Activated CD4-positive, alpha-beta T cell treated with anti-CD3 and anti-CD28 coated beads, Interleukin-10, Interleukin-2, amounts not matched to agents 100 ng/mL and 50 ng/mL, durations not matched to agents 16 hours and 8 hours (primary cell): Measurements from ENCODE around the gene XDH.

Experiments used
- DNase-seq: peaks from one replicate; pipeline ENCODE4 v3.0.0-alpha.2; 2020

Gene XDH

DNA sequence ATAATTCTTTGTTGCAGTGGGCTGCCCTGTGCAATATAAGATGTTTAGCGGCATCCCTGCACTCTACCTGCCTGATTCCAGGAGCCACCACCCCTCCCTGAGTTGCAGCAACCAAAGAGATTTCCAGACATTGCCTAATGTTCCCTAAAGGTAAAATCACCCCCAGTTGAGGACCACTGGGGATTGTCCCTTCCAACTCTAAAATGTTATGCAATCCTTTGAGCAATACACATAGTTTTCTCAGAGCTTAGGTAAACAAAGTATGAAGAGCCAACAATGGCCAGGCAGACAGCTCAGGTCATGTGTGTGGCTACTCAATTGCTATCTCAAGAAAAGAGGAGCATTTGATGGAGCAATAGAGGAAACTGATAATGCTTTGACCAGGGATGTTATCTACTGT, 87.0 kb downstream of the XDH start:
- DNase-seq: no peak

DNA sequence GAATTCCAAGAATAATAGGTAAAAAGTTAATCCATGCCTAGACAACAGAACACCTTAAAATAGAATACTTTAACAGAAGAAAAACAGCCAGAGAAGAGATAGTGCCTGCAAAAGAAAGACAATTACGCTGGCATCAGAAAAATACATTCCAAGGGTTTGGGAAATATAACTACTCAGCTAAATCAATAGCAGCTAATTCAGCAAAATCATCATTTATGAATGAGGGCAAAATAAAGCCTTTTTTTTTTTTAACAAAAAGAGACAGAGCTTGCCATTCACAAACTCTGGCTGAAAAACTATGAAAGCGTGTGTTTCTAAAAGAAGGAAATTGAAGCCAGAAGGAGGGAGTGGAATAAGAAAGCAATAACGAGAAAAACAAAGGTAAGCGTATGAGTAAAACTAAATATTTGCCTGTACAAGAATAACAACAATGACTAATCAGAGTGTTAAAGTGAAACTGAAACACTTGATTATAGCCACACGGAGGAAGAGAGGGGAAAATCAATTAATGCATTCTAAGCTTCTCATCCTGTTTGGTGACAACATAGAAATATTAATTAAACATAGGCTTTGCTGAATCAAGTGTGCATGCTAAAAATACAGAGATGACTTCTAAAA, 90.4 kb downstream of the XDH start:
- DNase-seq: peak; percentile 80

DNA sequence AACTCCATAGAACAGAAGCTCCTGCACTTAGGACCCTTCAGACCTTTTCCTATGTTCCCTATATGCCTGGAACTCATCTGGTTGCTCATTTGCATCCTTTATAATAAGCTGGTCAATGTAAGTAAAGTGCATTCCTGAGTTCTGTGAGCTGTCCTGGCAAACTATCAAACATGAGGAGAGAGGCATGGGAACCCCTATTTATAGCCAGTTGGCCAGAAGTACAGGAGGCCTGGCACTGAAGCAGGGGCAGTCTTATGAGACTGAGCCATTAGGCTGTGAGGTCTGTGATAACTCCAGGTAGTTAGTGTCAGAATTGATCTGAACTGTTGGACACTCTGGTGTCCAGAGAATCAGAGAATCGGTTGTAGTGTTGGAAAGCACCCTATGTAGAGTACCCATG, 92.2 kb downstream of the XDH start:
- no peak for DNase-seq

DNA sequence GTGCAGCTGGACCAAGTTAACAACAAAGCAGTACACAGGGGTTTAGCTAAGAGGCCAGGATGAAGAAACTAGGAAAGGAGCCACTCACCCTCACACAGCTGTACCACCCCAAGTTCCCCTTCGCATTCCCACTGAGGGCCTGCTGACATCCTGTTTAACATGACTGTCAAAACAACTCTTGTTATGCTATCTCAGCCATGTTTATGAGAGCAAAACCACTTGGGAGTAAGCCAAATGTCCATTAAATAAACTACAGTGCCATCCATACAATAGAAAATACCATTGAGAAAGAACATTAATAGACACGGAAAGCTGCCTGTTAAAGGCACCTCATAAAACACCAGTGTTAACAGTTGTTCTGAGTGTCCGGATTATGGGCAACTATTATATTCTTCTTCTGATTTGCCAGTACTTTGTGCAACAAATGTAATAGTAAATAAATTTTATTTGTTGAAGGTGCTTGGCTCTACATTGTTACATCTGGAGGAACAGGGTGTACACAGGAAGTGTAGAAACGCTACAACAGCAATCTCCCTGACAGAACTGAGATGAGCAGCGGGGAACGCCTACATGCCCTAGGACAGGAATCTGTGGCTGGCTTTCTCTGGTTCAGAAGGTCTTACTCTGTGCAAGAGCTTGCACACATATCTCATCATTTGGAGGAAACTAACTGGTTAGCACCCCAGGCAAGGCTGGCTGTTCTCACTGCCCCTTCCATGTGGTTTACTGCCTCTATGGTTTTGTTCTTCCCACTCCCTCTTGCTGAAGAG, 95.0 kb downstream of the XDH start:
- DNase-seq: peak; percentile 73

DNA sequence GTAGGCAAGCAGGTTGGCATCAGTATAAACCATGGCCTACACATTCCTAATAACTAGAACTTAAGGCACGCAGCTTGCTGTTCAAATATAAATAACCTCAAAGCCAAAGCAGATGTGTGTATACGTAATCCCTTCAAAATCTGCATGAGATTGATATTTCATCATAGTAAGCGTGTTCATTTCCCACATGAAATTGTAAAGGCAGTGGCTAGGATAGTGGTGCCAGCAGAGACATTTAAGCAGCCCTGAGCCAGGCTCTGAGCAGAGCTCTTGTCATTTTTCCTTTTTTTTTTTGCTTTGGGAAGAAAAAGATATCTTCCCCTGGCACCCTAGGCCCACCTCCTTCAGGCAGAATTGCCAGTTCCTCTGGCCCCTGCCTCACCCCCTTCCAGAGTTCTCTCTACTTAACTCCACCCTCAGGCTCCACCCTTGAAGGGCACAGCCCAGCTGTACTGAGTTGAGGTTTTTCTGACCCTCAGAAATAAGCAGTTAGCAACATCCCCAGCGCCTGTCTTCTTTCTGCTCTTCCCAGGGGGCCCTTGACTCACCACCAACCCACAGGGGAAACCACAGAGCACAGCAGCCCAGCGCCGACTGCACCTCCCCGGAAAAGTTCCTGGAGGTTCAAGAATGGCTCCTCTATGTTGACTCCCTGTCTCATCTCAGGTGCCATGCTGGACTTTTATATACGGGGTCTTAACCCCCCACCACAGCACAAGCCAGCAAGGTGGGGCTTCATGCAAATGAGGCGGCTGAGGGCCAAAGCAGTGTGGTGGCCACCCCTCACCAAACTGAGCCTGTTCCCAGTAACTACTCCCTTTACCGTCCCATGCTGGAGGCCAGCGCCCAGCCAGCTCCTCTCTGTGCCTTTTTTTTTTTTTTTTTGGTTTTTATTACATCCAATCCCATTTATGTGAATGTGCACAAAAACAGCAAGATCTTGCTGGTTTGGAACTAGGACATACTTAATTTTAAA, 95.9 kb downstream of the XDH start:
- peak; percentile 75 for DNase-seq

DNA sequence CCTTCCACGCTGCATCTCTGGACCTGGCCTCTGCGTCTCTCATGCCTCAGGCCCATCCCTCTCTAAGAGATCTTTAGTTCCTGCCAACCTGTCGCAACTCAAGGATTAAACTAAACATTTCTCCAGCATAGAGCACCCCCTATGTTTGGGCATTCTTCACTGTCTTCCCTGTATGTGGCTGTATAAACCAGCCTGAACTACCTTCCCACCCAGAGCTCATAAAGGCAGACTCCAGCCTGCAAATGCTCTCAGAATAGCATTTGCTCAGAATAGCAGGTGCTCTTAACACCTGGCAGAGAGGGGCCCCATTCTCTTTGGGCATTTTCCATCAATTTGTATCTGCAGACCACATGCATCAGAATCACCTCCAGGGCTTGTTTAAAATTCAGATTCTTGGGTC, 97.1 kb downstream of the XDH start:
- DNase-seq: no peak

DNA sequence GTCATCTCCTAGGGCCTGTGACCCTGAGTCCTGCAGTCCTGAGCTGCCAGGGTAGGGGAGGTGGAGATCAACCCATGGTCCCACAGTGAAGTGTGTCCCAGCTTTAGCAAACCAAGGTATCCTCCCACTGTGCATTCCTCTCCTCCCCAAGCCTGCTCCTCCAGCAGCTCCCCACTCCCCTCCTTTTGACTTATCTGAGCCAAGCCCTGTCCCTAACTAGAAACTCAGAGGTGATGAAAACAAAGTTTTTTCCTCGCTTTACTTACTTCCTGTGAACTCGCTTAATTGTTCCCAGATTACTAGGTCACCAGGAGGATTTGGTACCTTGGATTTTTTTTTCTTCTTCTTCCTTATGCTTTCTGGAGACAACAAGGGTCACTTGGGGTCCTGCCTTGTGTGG, 99.8 kb downstream of the XDH start:
- DNase-seq: no peak

DNA sequence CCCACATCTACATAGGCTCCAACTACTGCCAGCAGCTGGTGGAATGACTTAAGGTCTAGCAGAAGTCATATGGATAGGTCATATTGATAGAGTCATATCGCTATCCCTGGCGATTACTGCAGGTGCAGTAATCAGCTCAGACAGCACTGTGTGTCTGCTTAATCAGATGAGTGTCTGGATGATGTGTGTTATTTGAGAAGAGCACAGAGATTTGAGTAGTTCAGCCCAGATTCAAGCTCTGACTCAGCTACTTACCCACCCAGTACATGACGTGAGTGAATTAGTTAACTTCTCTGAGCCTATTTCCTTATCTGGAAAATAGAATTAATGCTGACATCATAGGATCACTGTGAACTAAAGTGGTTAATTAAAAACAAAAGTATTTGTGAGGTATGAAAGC, 101.6 kb downstream of the XDH start:
- peak; percentile 19 for DNase-seq

DNA sequence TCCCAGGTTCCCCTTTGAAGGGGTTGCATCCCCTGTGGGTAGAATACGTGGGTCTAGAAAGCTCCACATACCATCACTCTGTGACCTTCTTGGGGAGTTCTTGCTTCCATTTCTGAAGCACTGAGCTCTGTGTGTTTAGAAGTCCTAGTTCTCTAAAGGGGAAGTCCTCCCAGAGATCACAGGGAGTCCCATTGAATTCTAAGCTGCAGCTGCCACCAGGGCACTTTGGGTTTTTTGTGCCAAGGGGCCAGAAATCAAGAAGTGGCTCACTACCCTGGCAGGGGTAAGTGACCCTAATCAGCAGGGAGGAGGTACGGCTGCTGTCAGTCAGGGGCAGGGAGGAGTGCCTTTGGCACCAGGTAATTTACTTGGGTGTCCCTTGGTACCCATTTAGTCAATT, 109.7 kb downstream of the XDH start:
- no peak for DNase-seq

DNA sequence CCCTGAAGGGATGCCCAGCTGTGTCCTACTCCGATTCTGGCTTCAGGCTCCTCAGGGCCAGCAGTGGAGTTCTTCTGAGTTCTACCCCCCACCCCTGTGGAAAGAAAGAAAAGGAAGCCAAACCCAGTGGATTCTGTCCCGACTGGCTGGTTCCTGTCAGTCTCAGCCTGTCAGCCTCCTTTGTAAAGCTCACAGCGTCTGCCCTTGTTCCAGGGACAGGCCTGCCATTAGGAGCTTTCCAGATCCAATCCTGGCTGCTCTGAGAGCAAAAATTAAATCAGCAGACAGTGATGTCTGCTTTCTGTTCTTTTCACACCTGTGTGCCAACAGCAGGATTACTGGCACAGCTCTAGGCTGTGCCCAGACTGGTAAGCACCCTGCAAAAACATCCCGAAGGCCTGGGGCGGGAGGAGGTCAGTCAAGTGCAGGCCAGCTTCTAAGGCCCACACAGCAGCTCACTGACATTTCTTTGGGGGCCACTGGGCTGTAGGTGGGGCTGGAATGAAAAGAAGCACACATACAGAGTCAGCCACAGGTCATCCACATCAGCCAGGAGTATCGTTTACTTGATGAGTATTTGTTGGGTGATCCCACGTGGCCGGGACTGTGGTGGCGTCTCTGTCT, 111.5 kb downstream of the XDH start:
- no peak for DNase-seq

DNA sequence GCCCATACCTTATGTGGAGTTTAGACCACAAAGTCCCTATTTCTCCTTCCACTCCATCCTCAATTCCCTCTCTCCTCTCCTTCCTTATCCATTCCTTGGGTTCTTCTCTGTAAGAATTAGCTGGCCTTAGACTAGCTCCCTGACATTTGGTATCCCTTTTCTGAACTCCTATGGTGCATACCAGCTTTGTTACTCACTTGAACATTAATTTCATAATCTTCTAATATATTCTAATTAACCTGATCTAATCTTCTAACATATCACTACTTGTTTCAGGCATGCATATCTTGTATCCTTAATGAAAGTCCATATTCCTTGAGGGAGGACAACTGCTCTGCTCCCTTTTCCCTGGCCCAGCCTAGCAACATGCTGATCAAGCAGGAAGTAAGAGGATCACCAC, 114.2 kb downstream of the XDH start:
- DNase-seq: no peak

DNA sequence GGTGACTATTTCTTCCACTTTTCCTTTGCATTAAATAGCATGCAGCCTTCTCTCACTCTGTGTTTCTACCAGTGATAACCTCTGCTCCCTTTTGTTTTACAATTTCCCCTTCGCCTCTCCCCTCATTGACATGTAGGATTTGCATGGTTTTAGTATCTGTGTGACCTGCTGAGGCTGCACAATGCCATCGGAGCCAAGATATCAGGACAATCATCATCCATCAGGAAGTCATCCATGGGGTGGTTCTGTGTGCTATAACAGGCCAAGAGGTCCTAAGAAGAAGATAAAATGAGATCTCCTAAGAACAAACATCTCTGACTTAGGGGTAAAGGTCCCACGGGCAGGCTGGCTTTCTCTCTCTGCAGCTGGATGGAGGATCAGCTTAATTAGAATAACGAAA, 115.0 kb downstream of the XDH start:
- DNase-seq: no peak

DNA sequence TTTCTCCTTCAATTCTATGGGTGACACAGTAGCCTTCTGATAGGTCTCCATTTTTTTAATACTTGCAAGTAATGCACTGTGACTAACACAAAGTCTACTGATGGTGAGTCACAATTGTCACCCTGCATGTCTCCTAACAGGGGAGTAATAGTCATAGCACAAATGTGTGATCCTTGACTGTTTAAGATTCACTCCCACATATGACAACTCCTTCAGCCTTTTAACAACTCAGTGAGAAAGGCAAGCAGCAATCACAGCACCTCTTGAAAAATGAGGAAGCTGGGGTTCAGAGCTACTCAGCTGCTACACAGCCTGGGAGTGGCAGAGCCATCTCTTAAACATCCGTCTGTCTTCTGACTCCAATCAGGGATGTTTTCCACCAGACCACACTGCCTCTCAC, 116.8 kb downstream of the XDH start:
- DNase-seq: peak; percentile 61

DNA sequence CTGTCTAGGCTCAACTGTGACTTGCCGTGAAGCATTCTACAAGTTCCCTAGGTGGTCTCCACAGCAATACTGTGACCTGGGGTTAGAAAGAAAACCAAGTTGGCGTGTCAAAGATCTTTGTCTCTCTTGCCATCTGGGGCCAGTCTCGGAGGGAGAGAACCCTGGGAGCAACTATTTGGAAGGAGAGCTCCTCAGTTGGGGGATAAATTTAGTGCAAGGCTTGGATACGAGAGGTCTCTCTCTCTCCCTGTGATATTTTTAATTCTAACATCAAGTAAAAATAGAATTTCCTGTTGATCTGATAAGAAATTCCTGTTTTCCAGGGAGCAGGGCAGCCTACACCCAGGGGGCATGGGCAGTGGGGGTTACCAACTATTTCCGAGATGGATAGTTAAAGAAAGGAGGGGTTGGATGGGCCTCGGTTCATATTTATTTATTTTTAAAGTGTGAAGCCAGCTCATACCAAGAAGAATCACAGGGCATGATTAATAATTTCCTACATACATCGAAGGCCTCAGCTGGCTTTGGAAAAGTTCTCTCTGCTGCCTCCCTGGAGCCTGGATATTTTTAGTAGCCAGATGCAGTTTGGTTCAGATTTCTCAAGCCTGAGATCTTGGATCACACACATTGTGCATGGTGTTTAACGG, 117.8 kb downstream of the XDH start:
- no peak for DNase-seq

DNA sequence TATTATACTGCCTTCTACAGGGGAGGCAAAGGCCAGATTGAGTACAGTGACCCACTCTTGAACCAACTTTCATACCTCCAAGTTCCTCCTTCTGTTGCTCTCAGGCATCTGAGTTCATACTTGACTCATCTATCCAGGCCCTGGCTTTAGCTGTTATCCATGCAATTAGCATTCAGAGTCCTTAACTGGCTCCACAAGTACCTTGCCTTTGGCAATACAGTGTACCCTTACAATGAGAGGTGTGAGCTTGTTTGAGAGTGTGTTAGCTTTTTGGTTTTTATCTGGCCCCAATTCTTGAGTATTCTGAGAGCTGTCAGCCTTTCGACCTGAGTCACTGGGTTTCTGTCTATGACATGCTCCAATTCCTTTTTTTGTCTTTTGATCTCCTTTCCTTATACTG, 120.3 kb downstream of the XDH start:
- DNase-seq: peak; percentile 5

DNA sequence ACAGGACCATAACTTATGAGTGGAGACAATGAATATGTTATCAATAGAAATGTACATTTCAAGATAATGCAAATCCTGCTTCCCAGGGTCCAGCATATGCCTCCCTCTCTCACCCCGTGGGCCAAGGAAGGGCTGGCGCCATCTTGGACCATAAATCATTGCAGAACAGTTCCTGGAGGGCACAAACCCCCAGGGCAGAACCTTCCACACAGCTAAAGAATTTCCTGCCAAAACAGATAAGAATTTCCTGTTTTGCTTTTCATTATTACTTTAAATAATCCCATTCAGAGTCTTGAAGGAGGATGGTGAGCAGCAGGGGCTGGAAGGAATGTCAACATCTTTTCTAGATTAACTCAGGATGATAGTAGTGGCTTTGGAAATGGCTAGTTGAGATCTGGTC, 126.9 kb downstream of the XDH start:
- DNase-seq: no peak

DNA sequence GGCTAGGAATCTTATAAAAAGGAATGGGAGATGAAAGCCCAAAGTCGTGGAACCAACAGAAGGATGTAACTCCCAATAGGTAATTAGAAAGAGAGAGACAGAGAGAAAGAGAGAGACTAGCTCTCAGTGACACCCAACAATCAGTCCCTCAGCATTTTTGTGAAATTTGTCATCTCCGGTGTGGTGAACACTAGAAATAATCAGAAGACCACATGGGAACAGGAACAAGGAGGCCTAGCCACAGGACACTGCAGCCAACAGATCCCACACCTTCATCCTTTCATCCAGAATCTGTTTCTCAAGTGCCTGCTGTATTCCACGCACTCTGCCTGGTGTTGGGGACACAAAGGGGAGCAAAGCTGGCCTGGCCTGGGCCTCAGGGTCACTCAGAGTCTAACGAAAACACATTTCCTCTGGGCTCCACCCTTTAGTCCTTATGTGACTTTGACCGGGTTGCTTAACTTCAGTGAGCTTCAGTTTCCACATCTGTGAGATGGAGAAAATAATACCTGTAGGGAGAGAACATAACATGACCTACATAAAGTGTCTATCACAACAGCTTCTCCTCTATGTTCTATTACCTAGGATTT, 127.5 kb downstream of the XDH start:
- DNase-seq: no peak

DNA sequence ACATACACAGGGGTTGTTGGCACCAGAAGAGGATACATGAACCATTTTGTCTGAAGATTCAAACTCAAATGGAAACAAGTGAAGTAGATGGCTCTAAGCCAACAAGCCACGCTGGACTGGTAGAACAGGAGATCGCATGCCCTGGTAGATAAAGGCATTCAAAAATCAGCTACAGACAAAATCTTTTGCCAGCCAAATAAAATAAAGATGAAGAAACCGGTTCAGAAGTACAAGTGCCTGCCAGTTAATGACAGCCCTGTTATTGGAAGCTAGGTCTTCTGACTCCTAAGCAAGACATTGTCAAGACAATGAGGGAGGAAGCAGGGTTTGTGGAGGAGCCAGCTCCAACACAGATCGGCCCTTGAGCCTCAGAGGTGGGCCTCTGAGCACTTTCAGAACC, 128.3 kb downstream of the XDH start:
- DNase-seq: no peak
